Keratinocyte (primary cell): ENCODE measurements around the gene PHOX2A. TPM values are rescaled to one million over a fixed set of nuclear protein-coding genes. Genes with fewer than 3 reads are reported as not detected.

ENCODE experiments used
- DNase-seq: peaks from one replicate; pipeline ENCODE4 v3.0.0-alpha.2; 2011; ENCODE audit warnings: low read depth, missing footprints, low spot score
- FAIRE-seq: peaks from 2 replicates; lab custom pipeline; 2011; peaks lifted over from hg19 to GRCh38; lab: Jason Lieb, UNC
- H2AFZ ChIP-seq: 2 replicates; pipeline ENCODE4 v1.6.0; 2012; ENCODE audit warnings: low read length, control low read depth, inconsistent platforms; ENCODE audit not compliant: control insufficient read depth
- H3K27ac ChIP-seq: 2 replicates; pipeline ENCODE4 v1.5.1; 2011; ENCODE audit warnings: low read length; ENCODE audit not compliant: control insufficient read depth, insufficient read depth
- H3K27me3 ChIP-seq: 3 replicates; pipeline ENCODE4 v1.6.0; 2011; ENCODE audit warnings: low read length; ENCODE audit not compliant: control insufficient read depth, insufficient read depth; ENCODE audit errors: extremely low read depth
- H3K36me3 ChIP-seq, 2 experiments: 2 replicates in 1 of 2; 3 replicates in 1 of 2; pipeline ENCODE4 v1.5.1; 2011; ENCODE audit warnings: low read length in 2 of 2, mild to moderate bottlenecking in 1 of 2; ENCODE audit not compliant: control insufficient read depth in 2 of 2, insufficient read depth in 2 of 2; ENCODE audit errors: extremely low read depth in 1 of 2
- H3K4me1 ChIP-seq: 3 replicates; pipeline ENCODE4 v1.5.1; 2011; ENCODE audit warnings: low read length; ENCODE audit not compliant: control insufficient read depth, insufficient read depth; ENCODE audit errors: extremely low read depth
- H3K4me2 ChIP-seq: 3 replicates; pipeline ENCODE4 v1.6.0; 2011; ENCODE audit warnings: low read depth, low read length; ENCODE audit not compliant: control insufficient read depth, insufficient read depth; ENCODE audit errors: extremely low read depth
- H3K4me3 ChIP-seq, 3 experiments: fragments of 200-600 bp in 1 of 3; sonication (generic) in 1 of 3; 2 replicates in 2 of 3; 3 replicates in 1 of 3; pipeline ENCODE4 v1.5.1; 2011 to 2016; ENCODE audit warnings: low read length in 3 of 3, mild to moderate bottlenecking in 3 of 3, control low read depth in 2 of 3, inconsistent platforms in 1 of 3, low read depth in 1 of 3, mixed read lengths in 1 of 3, mixed run types in 1 of 3, moderate library complexity in 1 of 3; ENCODE audit not compliant: control insufficient read depth in 2 of 3, insufficient read depth in 2 of 3; ENCODE audit errors: extremely low read depth in 1 of 3
- H3K79me2 ChIP-seq: 2 replicates; pipeline ENCODE4 v1.6.0; 2012; ENCODE audit warnings: low read length; ENCODE audit not compliant: control insufficient read depth, insufficient read depth
- H3K9ac ChIP-seq: 3 replicates; pipeline ENCODE4 v1.6.0; 2011; ENCODE audit warnings: low read length; ENCODE audit not compliant: control insufficient read depth, insufficient read depth; ENCODE audit errors: extremely low read depth
- H3K9me1 ChIP-seq: 3 replicates; pipeline ENCODE4 v1.6.0; 2011; ENCODE audit warnings: low read length; ENCODE audit not compliant: control insufficient read depth, insufficient read depth; ENCODE audit errors: extremely low read depth
- H3K9me3 ChIP-seq: 2 replicates; pipeline ENCODE4 v1.5.1; 2012; ENCODE audit warnings: low read depth, low read length; ENCODE audit not compliant: control insufficient read depth
- H4K20me1 ChIP-seq: 3 replicates; pipeline ENCODE4 v1.6.0; 2011; ENCODE audit warnings: low read length; ENCODE audit not compliant: control insufficient read depth, insufficient read depth; ENCODE audit errors: extremely low read depth
- CTCF ChIP-seq, 3 experiments: IDR thresholded peaks in 1 of 3; conservative IDR thresholded peaks in 1 of 3; optimal IDR thresholded peaks in 1 of 3; 2 replicates in 2 of 3; 3 replicates in 1 of 3; pipeline versions ENCODE3 to v1.5.1; 2011; ENCODE audit warnings: low read length in 3 of 3, mild to moderate bottlenecking in 3 of 3, moderate library complexity in 2 of 3, control low read depth in 1 of 3, inconsistent platforms in 1 of 3; ENCODE audit not compliant: insufficient read depth in 2 of 3; ENCODE audit errors: extremely low read depth in 1 of 3
- EZH2 ChIP-seq: IDR thresholded peaks from one replicate; pipeline ENCODE4 v1.6.1; 2012; ENCODE audit warnings: inconsistent platforms, mild to moderate bottlenecking, low read length, moderate library complexity
- dilution Hi-C: fragments of 300-500 bp; cut with MboI; formaldehyde crosslinking; loops from one replicate; pipeline ENCODE4 v1.7.0; 2020; ENCODE audit warnings: low sequenced_read_pairs; ENCODE audit not compliant: extremely low pct_ligation_motif_present
- polyA plus RNA-seq, 5 experiments: library from polyadenylated mRNA; depleted of rRNA in 3 of 5; stranded (reverse) in 3 of 5; stranded (forward) in 1 of 5; unstranded in 1 of 5; fragments of >200 nt; gene quantifications; 1 replicate in 1 of 5; 2 replicates in 3 of 5; 3 replicates in 1 of 5; pipeline versions ENCODE4 v1.2.1 to v1.2.3, GENCODE V29; 2011 to 2012; ENCODE audit warnings: missing spikeins in 2 of 5, low read depth in 1 of 5, low replicate concordance in 1 of 5

The PHOX2A gene
- polyA plus RNA-seq, 1 donor (not counting 4 experiments of a cell fraction or from before 2014, with no cell fraction given): not detected

- no peaks in the 10 kb centered on the region for H3K9me3 ChIP-seq
- H3K4me3 ChIP-seq: peak overlapping the region; percentile 74 to 86 (median 81)
- dilution Hi-C loops: no loop called here
- H3K9me1 ChIP-seq: no peaks in the 10 kb centered on the region
- peaks cover 3% of the 10 kb centered on the region for H4K20me1 ChIP-seq
- H3K27ac ChIP-seq: peak overlapping the region; percentile 63
- peak overlapping the region; percentile 95 for H3K4me2 ChIP-seq
- no peak for TF ChIP-seq CTCF (optimal IDR thresholded peaks at IDR 0.05 in 1 of 3, IDR thresholded peaks at IDR 0.05 in 1 of 3, conservative IDR thresholded peaks at IDR 0.05 in 1 of 3; ENCODE audit: extremely low read depth in 1 of 3, insufficient read depth in 2 of 3, low read length in 3 of 3)
- no peak for TF ChIP-seq EZH2
- H3K79me2 ChIP-seq: peaks cover 25% of the 10 kb centered on the region
- H3K36me3 ChIP-seq: peaks cover 4 to 13% of the 10 kb centered on the region in 2 experiments
- peak overlapping the region; percentile 83 for H2AFZ ChIP-seq
- H3K9ac ChIP-seq: peak overlapping the region; percentile 73
- no peak for DNase-seq
- H3K27me3 ChIP-seq: no peaks in the 10 kb centered on the region
- peaks cover 10% of the 10 kb centered on the region for H3K4me1 ChIP-seq
- no peak for FAIRE-seq
Observed at GRCh38 chr11:72223615-72224563, 20.1 kb downstream of the PHOX2A start.

- Histone ChIP-seq H3K4me1 (peaks cover 10% of the 10 kb centered on the region), H3K36me3 (peaks cover 0 to 10% of the 10 kb centered on the region in 2 experiments), H3K9me1 (no peaks in the 10 kb centered on the region), H3K4me2 (peak overlapping the region; percentile 95), H4K20me1 (peaks cover 3% of the 10 kb centered on the region), H3K9ac (peak overlapping the region; percentile 73), H3K27me3 (peaks cover 7% of the 10 kb centered on the region), H3K4me3 (peak overlapping the region; percentile 72 to 86 (median 74)), H3K9me3 (no peaks in the 10 kb centered on the region), H2AFZ (peak overlapping the region; percentile 83), H3K79me2 (peaks cover 24% of the 10 kb centered on the region), H3K27ac (peak overlapping the region; percentile 36)
- FAIRE-seq: no peak
- TF ChIP-seq EZH2 (no peak), CTCF (optimal IDR thresholded peaks at IDR 0.05 in 1 of 3, IDR thresholded peaks at IDR 0.05 in 1 of 3, conservative IDR thresholded peaks at IDR 0.05 in 1 of 3; ENCODE audit: extremely low read depth in 1 of 3, insufficient read depth in 2 of 3, low read length in 3 of 3) (peak in 1 of 3 experiments; percentile 35)
- peak; percentile 26 for DNase-seq
- dilution Hi-C loops: no loop called here
Observed at GRCh38 chr11:72222907-72223614, 20.9 kb downstream of the PHOX2A start.
